K562 (cell line): ENCODE measurements around the gene FUT8. TPM values are rescaled to one million over a fixed set of nuclear protein-coding genes. Genes with fewer than 3 reads are reported as not detected.

Source experiments
- HIVEP1 ChIP-seq: fragments of 250-450 bp; sonication (Bioruptor Pico); IDR thresholded peaks from 2 replicates; pipeline ENCODE4 v1.4.0; 2020; ENCODE audit warnings: mild to moderate bottlenecking
- LCOR ChIP-seq: sonication (generic); formaldehyde crosslinking; IDR thresholded peaks from 2 replicates; pipeline ENCODE4 v1.8.0; 2022; ENCODE audit warnings: mild to moderate bottlenecking, missing genetic modification reagents
- NFE2L1 ChIP-seq: fragments of 450-650 bp; IDR thresholded peaks from 2 replicates; pipeline ENCODE4 v1.6.1; 2016; ENCODE audit warnings: missing genetic modification characterization, low read depth, mild to moderate bottlenecking, missing compliant biosample characterization, moderate library complexity, borderline replicate concordance
- SMC3 ChIP-seq: conservative IDR thresholded peaks from 2 replicates; pipeline ENCODE4 v1.6.1; 2011; ENCODE audit warnings: low read depth, low read length, improper control_type of control experiment; ENCODE audit not compliant: insufficient read depth
- TCF7L2 ChIP-seq: fragments of 150-350 bp; IDR thresholded peaks from 2 replicates; pipeline ENCODE4 v1.6.1; 2016; ENCODE audit warnings: low read depth, mild to moderate bottlenecking, low read length, moderate library complexity
- ZKSCAN3 ChIP-seq: fragments of 250-450 bp; sonication (Bioruptor Pico); IDR thresholded peaks from 2 replicates; pipeline ENCODE4 v1.4.0; 2020
- ZNF23 ChIP-seq: fragments of 250-450 bp; sonication (Bioruptor Pico); IDR thresholded peaks from 2 replicates; pipeline ENCODE4 v1.4.0; 2020; ENCODE audit warnings: mild to moderate bottlenecking
- ZNF274 ChIP-seq: IDR thresholded peaks from 2 replicates; pipeline ENCODE4 v1.6.1; 2011; ENCODE audit warnings: low read depth, mild to moderate bottlenecking, low read length, moderate library complexity, borderline replicate concordance
- ZNF431 ChIP-seq: sonication (generic); formaldehyde crosslinking; IDR thresholded peaks from 2 replicates; pipeline ENCODE4 v1.8.0; 2022; ENCODE audit warnings: mild to moderate bottlenecking, missing genetic modification reagents
- ZNF507 ChIP-seq: conservative IDR thresholded peaks from 2 replicates; pipeline ENCODE4 v1.6.1; 2017; ENCODE audit warnings: missing genetic modification characterization, missing compliant biosample characterization
- polyA plus RNA-seq, 8 experiments: library from polyadenylated mRNA; depleted of rRNA in 4 of 8; stranded (reverse) in 5 of 8; unstranded in 3 of 8; fragments of >200 nt; fragmentation: Nextera tagmentation in 2 of 8; fragmentation: Illumina TruSeq in 1 of 8; extraction: Ambion mirVana in 2 of 8; extraction: Trizol in 1 of 8; gene quantifications; 2 replicates each; pipeline versions ENCODE4 v1.2.1 to v1.2.3, GENCODE V29; 2011 to 2014; ENCODE audit warnings: inconsistent platforms in 1 of 8, missing spikeins in 1 of 8
- total RNA-seq, 7 experiments: library from RNA; depleted of rRNA in 6 of 7; stranded (reverse); fragments of >200 nt in 6 of 7; fragmentation: Illumina TruSeq in 2 of 7; extraction: Trizol in 2 of 7; gene quantifications; 2 replicates each; pipeline versions ENCODE4 v1.2.1 to v1.2.3, GENCODE V29; 2011 to 2021; ENCODE audit warnings: low replicate concordance in 1 of 7
- TF ChIP-seq, protein P1 (sequence below), 2 experiments: fragments of 450-650 bp; formaldehyde crosslinking in 1 of 2; IDR thresholded peaks; 2 replicates each; pipeline versions ENCODE4 v1.4.0 to v1.6.1; 2014 to 2020; ENCODE audit warnings: mild to moderate bottlenecking in 2 of 2, borderline replicate concordance in 1 of 2, low read depth in 1 of 2
- TF ChIP-seq, protein P2 (sequence below): fragments of 450-650 bp; formaldehyde crosslinking; IDR thresholded peaks from 2 replicates; pipeline ENCODE4 v1.4.0; 2020; ENCODE audit warnings: mild to moderate bottlenecking, mixed read lengths
- TF ChIP-seq, protein P3 (sequence below): fragments of 250-450 bp; sonication (Bioruptor Pico); IDR thresholded peaks from 2 replicates; pipeline ENCODE4 v1.9.0; 2021; ENCODE audit warnings: mild to moderate bottlenecking

The FUT8 gene
- total and polyA plus RNA-seq, 9 of the 15 experiments (the other 6 are each of a cell fraction or from before 2014, with no cell fraction given), result 4.1 to 15.2 (median 7.8) TPM

GRCh38 chr14:65604936-65605335, 192.4 kb downstream of the FUT8 start (continued):
- TF ChIP-seq, protein P1, sequence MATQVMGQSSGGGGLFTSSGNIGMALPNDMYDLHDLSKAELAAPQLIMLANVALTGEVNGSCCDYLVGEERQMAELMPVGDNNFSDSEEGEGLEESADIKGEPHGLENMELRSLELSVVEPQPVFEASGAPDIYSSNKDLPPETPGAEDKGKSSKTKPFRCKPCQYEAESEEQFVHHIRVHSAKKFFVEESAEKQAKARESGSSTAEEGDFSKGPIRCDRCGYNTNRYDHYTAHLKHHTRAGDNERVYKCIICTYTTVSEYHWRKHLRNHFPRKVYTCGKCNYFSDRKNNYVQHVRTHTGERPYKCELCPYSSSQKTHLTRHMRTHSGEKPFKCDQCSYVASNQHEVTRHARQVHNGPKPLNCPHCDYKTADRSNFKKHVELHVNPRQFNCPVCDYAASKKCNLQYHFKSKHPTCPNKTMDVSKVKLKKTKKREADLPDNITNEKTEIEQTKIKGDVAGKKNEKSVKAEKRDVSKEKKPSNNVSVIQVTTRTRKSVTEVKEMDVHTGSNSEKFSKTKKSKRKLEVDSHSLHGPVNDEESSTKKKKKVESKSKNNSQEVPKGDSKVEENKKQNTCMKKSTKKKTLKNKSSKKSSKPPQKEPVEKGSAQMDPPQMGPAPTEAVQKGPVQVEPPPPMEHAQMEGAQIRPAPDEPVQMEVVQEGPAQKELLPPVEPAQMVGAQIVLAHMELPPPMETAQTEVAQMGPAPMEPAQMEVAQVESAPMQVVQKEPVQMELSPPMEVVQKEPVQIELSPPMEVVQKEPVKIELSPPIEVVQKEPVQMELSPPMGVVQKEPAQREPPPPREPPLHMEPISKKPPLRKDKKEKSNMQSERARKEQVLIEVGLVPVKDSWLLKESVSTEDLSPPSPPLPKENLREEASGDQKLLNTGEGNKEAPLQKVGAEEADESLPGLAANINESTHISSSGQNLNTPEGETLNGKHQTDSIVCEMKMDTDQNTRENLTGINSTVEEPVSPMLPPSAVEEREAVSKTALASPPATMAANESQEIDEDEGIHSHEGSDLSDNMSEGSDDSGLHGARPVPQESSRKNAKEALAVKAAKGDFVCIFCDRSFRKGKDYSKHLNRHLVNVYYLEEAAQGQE (IDR thresholded peaks at IDR 0.05; ENCODE audit: borderline replicate concordance), result peak; percentile 51; the same call in 1 of the 2 replicates
- TF ChIP-seq, protein P1 (CRISPR knock-in tag; IDR thresholded peaks at IDR 0.05; ENCODE audit: low read depth), result no peak
- TF ChIP-seq, protein P2, sequence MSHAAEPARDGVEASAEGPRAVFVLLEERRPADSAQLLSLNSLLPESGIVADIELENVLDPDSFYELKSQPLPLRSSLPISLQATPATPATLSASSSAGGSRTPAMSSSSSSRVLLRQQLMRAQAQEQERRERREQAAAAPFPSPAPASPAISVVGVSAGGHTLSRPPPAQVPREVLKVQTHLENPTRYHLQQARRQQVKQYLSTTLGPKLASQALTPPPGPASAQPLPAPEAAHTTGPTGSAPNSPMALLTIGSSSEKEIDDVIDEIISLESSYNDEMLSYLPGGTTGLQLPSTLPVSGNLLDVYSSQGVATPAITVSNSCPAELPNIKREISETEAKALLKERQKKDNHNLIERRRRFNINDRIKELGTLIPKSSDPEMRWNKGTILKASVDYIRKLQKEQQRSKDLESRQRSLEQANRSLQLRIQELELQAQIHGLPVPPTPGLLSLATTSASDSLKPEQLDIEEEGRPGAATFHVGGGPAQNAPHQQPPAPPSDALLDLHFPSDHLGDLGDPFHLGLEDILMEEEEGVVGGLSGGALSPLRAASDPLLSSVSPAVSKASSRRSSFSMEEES, result no peak
- TF ChIP-seq TCF7L2, result no peak
- no peak for TF ChIP-seq ZNF431 (CRISPR knock-in tag)
- no peak for TF ChIP-seq HIVEP1 (CRISPR knock-in tag)
- TF ChIP-seq ZNF23 (CRISPR knock-in tag), result no peak
- TF ChIP-seq ZNF274, result no peak
- 0 out of 2 replicates have a peak, but pooled peaks have one; percentile 31 for TF ChIP-seq SMC3
- no peak for TF ChIP-seq LCOR (CRISPR knock-in tag)
- TF ChIP-seq ZNF507 (tag), result no peak
- TF ChIP-seq NFE2L1 (tag), result no peak
- TF ChIP-seq, protein P3, sequence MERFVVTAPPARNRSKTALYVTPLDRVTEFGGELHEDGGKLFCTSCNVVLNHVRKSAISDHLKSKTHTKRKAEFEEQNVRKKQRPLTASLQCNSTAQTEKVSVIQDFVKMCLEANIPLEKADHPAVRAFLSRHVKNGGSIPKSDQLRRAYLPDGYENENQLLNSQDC (CRISPR knock-in tag), result no peak
- no peak for TF ChIP-seq ZKSCAN3 (CRISPR knock-in tag)
